Renal cortex interstitium (tissue), 11 donors: ENCODE measurements around the gene ARHGEF7. TPM values are rescaled to one million over a fixed set of nuclear protein-coding genes. Genes with fewer than 3 reads are reported as not detected.
"Not testable (repeated sequence)": the region's sequence is repeated elsewhere in the genome, so short reads cannot be mapped to it uniquely, and the experiment has no call there.

Source experiments
- DNase-seq, 11 donors: peaks; one replicate each; pipeline ENCODE4 v3.0.0-alpha.2; 2013; ENCODE audit warnings: low read depth in 9 of 11, low spot score in 4 of 11; ENCODE audit errors: extremely low read depth in 1 of 11
- polyA plus RNA-seq, 3 donors: library from polyadenylated mRNA; unstranded; fragments of 120-200 nt; gene quantifications; one replicate each; pipeline ENCODE4 v1.2.1, GENCODE V29; 2013; ENCODE audit not compliant: insufficient read length in 3 of 3

ARHGEF7 gene
- polyA plus RNA-seq, 3 donors, result 63.0 to 84.2 (median 66.7) TPM

DNA sequence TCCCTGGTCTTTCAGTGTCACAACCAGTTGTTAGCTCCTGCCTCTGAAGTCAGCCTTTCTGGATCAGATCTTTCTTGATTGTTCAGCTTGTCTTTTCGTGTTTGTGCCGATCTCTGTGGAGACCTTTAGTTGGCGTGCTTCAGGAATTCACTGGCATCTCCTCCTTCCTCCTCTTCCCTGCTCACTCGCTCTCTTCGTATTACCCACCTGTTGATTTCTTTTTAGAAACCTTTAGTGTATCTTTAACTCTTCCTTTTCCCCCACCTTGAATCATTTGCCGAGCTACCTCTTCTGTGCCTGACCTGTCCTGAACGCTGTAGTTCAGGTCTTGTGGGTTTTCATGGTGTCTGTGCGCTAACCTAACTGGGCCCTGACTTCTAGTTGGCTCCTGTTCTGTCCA lies 141.3 kb downstream of the ARHGEF7 start:
- DNase-seq, result no peak

DNA sequence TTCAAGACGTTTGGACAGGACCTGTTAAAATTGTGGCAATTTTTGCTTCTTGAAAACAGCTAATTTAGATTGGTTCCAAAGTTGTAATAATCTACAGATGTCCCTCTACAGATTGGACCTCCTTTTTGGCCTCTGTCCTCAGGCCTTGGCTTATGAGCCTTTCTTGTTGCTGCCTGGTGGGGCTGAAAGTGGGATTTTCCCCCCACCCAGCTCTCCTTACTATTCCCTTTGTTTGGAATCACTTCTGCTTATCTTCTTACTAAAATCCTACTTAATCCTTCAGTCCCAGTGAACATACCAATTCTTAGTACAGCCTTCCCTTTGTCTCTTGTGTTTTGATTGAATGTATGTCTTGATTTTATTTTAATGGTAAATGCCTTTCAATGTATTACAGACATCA lies 141.8 kb downstream of the ARHGEF7 start:
- DNase-seq, result no peak

DNA sequence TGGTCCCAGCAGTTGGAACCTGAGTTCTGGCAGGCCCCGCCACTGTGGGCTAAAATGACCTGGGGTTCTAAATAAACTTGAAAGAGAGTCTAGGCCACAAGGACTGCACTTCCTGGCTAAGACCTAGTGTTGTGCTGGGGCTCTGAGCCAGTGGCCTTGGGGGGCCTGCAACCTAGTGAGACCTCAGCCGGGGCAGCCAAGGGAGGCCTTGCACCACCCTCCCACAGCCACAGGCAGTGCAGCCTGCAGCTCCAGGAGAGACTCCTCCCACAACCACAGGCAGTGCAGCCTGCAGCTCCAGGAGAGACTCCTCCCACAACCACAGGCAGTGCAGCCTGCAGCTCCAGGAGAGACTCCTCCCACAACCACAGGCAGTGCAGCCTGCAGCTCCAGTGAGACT lies 142.8 kb downstream of the ARHGEF7 start:
- DNase-seq, result not testable (repeated sequence)

DNA sequence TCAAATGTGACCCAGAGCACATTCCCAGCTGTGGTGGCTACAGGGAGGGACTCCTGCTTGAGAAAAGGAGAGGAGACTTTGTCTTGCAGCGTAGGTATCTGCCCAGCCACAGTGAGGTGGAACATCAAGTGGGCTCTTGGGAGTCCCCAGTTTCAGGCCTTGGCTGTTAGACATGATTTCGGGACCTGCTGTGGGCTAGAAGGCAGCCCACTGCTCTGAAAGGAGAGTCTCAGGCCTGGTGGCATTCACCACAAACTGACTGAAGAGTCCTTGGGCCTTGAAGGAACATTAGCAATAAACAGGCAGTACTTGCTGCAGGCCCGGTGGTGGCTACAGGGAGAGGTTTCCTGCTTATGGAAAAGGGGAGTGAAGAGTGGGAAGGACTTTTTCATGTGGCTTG lies 143.5 kb downstream of the ARHGEF7 start:
- DNase-seq, result no peak

DNA sequence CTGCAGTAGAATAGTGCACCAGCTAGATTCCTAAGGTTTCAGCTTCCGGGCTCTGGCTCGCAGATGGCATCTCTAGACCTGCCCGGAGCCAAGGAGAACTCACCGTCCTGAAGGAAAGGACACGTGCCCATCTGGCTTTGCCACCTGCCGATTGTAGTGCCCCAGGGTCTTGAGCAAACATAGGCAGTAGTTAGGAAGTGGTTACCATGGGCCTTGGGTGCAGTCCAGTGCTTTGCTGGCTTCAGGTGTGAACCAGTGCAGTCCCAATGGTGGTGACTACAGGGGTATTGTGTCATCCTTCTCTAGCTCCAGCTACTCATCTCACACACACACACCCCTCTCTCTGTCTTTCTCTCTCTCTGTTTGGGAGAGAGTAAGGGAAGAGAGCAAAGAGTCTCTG lies 143.9 kb downstream of the ARHGEF7 start:
- no peak for DNase-seq

DNA sequence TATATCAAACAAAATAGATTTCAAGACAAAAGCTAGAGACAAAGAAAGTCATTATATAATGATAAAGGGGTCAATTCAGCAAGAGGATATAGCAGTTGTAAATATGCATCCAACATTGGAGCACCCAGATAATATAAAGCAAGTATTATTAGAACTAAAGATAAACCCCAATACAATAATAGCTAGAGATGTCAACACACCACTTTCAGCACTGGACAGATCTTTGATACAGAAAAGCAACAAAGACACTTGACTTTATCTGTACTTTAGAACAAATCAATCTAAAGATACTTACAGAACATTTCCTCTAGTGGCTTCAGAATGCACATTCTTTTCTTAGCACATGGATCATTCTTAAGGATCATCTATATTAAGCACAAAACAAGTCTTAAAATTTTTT lies 146.2 kb downstream of the ARHGEF7 start:
- DNase-seq, result no peak

DNA sequence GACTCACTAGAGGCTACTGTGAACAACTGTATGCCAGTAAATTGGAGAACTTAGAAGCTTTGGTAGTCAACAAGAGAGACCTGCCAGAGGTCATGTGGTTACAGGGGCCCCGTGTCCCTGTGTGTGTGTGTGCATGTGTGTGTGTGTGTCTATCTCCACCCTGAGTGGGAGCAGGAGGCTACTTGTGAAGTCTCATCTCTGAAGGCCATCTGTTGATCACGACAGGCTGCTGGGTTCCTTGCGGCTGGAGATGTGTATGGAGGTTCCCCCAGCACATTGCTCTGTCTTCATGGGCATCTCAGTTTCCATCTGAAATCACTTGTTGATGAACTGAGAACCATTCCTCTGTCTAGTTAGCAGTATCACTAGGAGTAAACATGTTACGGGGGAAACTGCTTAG lies 147.2 kb downstream of the ARHGEF7 start:
- no peak for DNase-seq

DNA sequence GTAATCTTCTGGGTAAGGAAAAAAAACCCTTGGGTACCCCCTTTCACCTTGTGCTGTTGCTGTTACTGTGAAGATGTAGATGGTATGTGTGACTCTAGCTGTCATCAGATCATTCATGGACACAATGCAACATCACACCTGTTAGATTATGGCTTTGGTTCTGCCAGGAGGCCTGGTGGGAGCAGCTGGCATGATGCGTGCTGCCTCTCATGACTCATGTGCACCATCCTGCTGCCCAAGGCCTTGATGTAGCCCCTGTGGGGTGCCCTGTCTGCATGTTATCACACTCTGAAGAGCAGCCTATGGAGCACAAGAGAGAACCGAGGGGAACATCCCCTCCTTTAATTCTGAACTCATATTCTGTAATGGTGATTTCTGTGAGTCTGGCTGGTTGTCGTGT lies 147.6 kb downstream of the ARHGEF7 start:
- DNase-seq, result no peak

DNA sequence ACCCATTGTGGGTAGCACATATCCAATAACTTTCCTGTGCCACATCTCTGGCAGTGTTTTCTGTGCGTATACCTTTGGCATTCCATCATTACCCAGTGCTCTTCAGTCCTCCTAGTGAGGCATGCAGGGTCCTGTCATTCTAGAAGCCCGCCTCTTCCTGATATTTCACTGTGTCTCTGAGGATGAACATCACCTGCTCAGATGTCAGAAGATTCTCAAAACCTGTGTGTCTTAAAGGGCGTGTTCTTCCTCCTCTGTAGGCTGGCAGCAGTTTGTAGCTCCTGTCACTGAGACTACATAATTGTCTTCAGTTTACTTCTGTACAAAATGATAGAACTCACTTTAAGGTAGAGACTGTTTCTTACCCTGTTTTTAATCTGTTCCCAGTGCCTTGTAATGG lies 148.5 kb downstream of the ARHGEF7 start:
- no peak for DNase-seq

DNA sequence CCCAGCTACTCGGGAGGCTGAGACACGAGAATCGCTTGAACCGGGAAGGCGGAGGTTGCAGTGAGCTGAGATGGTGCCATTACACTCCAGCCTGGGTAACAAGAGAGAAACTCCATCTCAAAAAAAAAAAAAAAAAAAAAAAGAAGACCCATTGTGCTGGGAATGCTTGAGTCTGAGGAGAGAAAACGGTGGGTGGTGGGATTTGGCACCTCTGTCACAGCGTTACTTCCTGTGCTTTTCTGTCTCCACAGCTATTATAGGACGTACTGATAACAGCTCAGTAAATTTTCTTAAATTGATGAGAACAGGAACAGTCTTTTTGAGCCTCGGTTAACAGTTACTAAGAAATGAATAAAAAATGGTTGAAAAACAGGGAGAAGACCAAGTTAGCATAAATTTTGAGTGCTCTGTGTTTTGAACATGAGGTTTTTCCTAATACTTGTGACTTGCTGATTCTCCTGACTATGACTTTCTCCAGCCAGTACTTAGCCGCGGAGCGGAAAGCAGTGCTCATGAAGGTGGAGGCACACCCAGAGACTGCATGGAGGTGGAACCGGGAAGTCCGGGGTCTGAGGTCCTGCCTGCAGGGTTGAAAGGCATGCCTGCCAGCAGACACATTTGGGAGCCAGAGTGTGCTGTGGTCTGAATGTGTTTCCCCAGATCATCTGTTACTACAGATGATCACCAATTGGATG lies 150.0 kb downstream of the ARHGEF7 start:
- DNase-seq, result no peak

DNA sequence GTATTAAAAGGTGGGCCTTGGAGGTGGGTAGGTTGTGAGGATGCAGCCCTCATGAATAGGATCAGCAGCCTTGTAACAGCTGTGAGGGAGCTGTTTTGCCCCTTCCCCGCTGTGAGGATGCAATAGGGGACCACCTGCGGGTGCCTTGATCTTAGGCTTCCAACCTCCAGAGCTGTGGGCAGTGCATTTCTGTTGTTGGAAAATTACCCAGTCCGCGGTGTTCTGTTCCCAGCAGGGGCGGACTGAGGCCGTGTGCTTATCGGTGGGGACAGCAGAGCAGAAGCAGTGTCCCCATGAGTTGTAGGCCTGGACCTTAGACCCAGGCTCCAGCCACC lies 150.6 kb downstream of the ARHGEF7 start:
- no peak for DNase-seq

DNA sequence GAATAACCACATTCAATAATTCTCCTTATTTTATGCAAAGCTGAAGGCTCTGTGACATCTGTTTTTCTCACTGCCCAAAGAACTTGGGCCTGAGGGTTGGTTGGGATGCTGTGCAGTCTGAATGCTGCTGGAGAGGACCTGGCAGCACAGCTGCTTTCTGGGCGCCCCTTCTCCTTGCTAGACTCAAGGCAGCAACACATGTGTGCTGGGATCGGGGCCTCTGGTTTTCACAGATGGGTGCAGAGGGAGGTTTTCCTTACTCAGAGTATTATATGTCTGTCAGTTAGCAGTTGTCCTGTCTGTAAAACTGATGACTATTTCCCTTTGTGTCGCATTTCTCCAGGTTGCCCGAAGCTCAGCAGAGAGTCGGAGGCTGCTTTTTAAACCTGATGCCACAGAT lies 152.1 kb downstream of the ARHGEF7 start:
- no peak for DNase-seq

DNA sequence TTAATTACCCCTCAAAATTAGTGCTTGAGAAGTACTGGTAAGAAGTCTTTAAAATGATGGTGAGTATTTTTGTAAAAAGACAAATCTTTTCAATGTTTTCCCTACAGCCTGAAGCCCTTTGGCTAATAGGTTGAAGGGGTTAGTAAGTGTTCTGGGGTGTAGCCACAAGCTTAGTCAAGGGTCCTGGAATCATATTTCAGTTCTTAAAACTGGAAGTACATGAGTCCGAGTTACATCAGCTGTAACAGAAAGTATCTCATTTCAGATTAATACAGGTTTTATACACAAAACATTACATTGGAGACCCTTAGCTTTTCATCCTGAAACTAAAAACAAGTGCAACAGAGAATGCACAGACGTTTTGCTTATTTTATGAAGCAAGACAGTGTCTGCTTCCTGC lies 152.7 kb downstream of the ARHGEF7 start:
- DNase-seq, result no peak

DNA sequence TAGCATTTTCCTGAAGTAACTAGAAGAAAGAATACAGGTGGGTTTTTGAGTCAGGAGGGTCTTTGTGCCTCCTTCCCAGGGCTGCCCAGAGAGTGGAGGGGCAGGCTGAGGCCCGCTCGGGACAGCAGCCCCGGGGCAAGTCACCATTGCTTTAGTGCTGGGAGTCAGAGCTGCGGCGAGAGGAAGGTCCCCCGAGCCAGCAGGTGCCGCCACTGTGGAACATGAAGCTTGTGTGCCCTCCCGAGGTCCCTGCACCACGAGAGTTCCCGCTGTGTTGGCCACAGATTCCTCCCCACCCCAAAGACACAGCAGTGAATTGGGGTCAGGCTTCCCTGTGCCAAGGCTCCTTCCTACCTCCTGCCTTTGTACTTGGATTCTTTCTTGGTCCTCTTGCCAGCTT lies 154.4 kb downstream of the ARHGEF7 start:
- no peak for DNase-seq

DNA sequence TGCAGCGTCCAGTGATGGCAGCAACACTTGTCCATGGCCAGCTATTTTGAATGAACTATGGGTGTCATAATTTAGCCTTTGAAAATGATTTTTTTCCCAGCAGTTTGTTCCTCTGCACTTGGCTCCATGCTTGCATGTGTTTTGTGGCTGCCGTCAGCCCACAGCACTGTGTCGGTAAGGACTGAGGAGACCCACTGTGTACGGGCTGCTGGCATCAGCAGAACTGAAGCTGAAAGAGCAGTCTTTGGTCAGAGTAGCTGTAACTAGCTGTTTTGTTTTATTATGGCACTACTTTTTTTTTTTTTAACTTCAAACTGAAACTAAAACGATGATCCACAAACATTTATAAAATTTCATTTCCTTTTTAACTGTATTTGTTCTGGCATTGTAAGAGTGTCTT lies 155.0 kb downstream of the ARHGEF7 start:
- no peak for DNase-seq

DNA sequence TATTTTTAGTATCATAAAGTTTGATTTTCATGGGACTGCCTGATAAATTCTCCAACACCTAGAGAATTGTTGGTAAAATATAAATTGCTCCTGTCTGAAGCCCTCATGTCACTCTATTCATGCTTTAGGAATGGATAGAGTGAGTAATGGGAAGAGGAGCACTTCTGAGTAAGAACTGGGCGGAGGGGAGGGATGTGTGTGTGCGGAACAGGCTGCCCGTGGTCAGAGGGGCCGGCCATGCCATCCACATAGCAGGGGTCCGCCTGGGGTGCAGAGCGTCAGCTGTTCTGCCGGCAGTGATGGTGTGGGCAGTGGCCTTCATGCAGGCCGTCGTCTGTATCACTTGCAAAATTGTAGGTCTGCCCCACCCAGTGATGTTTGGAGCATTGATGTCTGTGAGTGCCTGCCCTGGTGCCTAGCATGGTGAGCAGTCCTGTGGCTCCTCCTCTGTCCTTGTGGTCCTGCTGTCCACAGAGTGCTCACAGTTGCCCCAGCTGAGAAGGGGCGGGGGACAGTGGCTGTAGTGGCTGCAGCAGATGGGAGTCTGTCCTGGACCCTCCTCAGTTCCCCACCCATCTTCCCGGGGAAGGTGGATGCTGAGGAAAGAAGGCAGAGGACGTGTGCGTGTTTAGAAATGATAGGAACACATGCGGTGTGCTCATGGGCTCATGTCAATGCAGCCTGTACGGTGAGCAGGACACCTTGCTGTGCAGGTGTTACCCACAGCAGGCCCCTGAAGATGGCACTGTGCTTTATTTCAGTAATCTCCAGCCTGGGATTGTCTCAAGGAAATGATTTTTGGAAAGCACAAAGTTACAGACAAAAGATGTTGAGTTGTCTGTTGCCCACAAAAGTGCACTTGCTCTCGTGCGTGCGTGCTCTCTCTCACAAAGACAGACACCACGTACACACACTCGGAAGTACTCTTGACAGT lies 155.9 kb downstream of the ARHGEF7 start:
- no peak for DNase-seq

DNA sequence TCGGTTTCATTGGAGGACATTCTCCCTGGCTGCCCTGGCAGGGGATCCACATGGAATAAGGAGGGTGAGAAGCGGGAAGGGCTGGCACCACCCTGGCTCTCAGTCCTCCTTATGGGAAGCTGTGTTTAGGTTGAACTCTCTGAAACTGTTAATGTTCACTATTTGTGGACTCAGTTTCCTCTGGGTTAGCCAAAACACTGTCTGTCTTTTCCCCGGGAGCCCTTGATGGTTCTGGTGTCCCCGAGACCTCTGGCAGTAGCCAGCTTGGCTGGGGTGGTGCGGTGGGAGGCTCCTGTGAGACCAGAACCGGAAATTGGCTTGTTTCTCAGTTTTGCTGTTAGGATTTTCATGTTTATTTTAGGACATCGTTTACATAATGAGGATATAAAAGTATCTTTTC lies 157.0 kb downstream of the ARHGEF7 start:
- no peak for DNase-seq

DNA sequence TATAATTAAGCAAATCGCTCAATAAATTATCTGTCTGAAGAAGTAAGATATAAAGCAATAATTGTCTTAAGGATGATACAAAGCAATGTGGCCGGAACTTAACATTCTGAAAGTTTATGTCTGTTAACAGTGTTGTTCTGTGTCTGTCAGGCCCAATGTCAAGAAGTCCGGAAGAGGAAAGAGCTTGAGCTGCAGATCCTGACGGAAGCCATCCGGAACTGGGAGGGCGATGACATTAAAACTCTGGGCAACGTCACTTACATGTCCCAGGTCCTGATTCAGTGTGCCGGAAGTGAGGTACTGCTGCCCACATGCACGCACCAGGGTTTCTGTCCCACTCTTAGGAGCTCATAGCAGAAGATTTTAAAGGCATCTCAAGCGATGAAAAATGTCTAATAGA lies 160.3 kb downstream of the ARHGEF7 start:
- no peak for DNase-seq

DNA sequence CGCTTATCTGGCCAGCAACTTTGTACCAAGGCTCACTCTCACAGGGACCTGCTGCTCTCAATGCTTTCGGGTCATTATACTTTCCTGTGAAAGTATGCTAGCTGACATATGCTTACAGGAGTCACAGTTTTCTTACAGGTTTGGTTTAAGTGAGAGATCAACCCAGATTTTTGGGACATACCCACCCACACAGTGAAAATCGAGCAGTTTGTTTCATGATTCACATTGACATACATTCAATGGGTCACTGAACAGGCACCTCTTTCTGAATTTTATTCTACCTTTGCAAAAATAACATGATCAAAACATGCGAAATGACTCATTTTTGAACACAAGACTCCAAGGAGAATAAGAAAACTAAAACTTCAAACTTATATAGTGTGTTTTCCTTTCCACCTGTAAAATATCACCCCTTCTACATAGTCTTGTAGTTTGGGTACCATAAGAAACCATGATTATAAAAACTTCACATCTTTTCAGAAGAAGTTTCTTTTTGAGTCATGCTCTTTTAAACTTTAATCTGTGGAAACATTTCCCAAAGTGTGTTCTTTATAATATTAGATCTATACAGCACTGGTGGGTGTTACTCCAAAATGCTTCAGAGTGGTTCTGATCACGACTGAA lies 161.0 kb downstream of the ARHGEF7 start:
- DNase-seq, result no peak

DNA sequence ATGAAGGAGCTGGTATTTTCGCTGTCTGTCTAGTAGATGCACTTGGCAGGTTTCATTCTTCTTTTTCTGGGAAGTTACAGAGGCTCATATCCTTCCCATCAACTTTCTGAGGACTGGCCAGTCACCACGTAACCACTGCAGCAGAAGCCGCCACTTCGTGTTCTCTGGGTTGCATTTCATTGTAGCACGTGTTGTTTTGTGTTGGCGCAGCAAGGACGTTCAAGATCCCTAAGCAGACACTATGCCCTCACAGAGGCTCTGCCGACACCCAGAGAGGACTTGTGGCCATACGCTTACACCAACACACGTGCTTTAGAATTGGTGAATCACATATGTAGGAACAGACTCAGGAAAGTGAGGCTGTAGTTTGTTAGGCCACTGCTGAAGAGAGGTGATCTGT lies 163.1 kb downstream of the ARHGEF7 start:
- DNase-seq, result no peak
